IMR-90 (cell line): Measurements from ENCODE around the gene INTS11. TPM values are rescaled to one million over a fixed set of nuclear protein-coding genes. Genes with fewer than 3 reads are reported as not detected.

Experiments
- ATAC-seq: fragments of 200-7000 bp; cut with Tn5 transposase; 2 replicates; pipeline ENCODE4 v1.9.1; 2020; ENCODE audit warnings: low read depth, mild to moderate bottlenecking, moderate library complexity
- BruUV-seq: library from RNA; stranded (reverse); fragments of 400-500 nt; replicated peaks from 2 replicates; lab custom pipeline; 2021; lab: Mats Ljungman, UMichigan
- CTCF ChIA-PET: fragments of 300-600 bp; formaldehyde crosslinking; extraction: SDS; loops from one replicate; lab custom pipeline; 2021; ENCODE audit warnings: antibody characterized with exemption; lab: Yijun Ruan, JAX
- POLR2A ChIA-PET: fragments of 300-600 bp; sonication (Branson Sonifier 250); formaldehyde crosslinking; loops from one replicate; lab custom pipeline; 2022; ENCODE audit warnings: antibody characterized with exemption; ENCODE audit not compliant: unreplicated experiment; lab: Charles Lee
- DNase-seq: peaks from one replicate; pipeline ENCODE4 v3.0.0; 2013
- H2AFZ ChIP-seq: replicated peaks from 2 replicates; pipeline ENCODE3; 2013; ENCODE audit warnings: low read length, mild to moderate bottlenecking; ENCODE audit not compliant: poor library complexity
- H2AK5ac ChIP-seq: 2 replicates; pipeline ENCODE4 v1.6.1; 2013; ENCODE audit warnings: low read depth, low read length, inconsistent platforms
- H2AK9ac ChIP-seq: replicated peaks from 2 replicates; pipeline ENCODE3; 2013; ENCODE audit warnings: mild to moderate bottlenecking, low read depth, low read length, moderate library complexity; ENCODE audit not compliant: poor library complexity
- H2BK120ac ChIP-seq: 2 replicates; pipeline ENCODE4 v1.6.1; 2013; ENCODE audit warnings: low read depth, low read length, inconsistent platforms
- H2BK15ac ChIP-seq: 3 replicates; pipeline ENCODE4 v1.6.1; 2013; ENCODE audit warnings: low read depth, low read length, inconsistent platforms
- H2BK20ac ChIP-seq: 2 replicates; pipeline ENCODE4 v1.6.1; 2013; ENCODE audit warnings: low read depth, mild to moderate bottlenecking, inconsistent platforms, low read length, moderate library complexity
- H2BK5ac ChIP-seq: 2 replicates; pipeline ENCODE4 v1.6.1; 2013; ENCODE audit warnings: mild to moderate bottlenecking, low read depth, low read length, inconsistent platforms; ENCODE audit not compliant: poor library complexity, severe bottlenecking
- H3K14ac ChIP-seq: replicated peaks from 2 replicates; pipeline ENCODE4 v1.6.1; 2013; ENCODE audit warnings: low read depth, low read length, inconsistent platforms
- H3K18ac ChIP-seq: 2 replicates; pipeline ENCODE4 v1.6.1; 2013; ENCODE audit warnings: low read depth, low read length, control low read depth
- H3K23ac ChIP-seq: 2 replicates; pipeline ENCODE4 v1.6.1; 2013; ENCODE audit warnings: low read depth, low read length, inconsistent platforms
- H3K27ac ChIP-seq: 2 replicates; pipeline ENCODE4 v1.5.1; 2013; ENCODE audit warnings: mild to moderate bottlenecking, control low read depth, low read length; ENCODE audit not compliant: insufficient read depth
- H3K27me3 ChIP-seq: 2 replicates; pipeline ENCODE4 v1.6.1; 2013; ENCODE audit warnings: low read length; ENCODE audit not compliant: control insufficient read depth, insufficient read depth
- H3K36me3 ChIP-seq: 2 replicates; pipeline ENCODE4 v1.6.1; 2013; ENCODE audit warnings: low read length, mixed read lengths; ENCODE audit not compliant: control insufficient read depth, insufficient read depth
- H3K4ac ChIP-seq: 2 replicates; pipeline ENCODE4 v1.6.1; 2013; ENCODE audit warnings: low read depth, low read length, inconsistent platforms
- H3K4me1 ChIP-seq: 2 replicates; pipeline ENCODE4 v1.6.1; 2013; ENCODE audit warnings: low read length, mixed read lengths; ENCODE audit not compliant: control insufficient read depth, insufficient read depth
- H3K4me2 ChIP-seq: 2 replicates; pipeline ENCODE4 v1.6.1; 2013; ENCODE audit warnings: low read depth, mild to moderate bottlenecking, control low read depth, low read length, moderate library complexity
- H3K4me3 ChIP-seq: 2 replicates; pipeline ENCODE4 v1.5.1; 2013; ENCODE audit warnings: low read depth, mild to moderate bottlenecking, control low read depth, low read length, moderate library complexity; ENCODE audit not compliant: insufficient read depth
- H3K56ac ChIP-seq: 2 replicates; pipeline ENCODE4 v1.6.1; 2013; ENCODE audit warnings: low read length, inconsistent platforms; ENCODE audit not compliant: insufficient read depth; ENCODE audit errors: extremely low read depth
- H3K79me1 ChIP-seq, 2 experiments: 2 replicates each; pipeline ENCODE4 v1.6.1; 2013; ENCODE audit warnings: low read length in 2 of 2, inconsistent platforms in 1 of 2, low read depth in 1 of 2
- H3K9ac ChIP-seq: 2 replicates; pipeline ENCODE4 v1.6.1; 2013; ENCODE audit warnings: low read depth, low read length, control low read depth
- H3K9me1 ChIP-seq: 2 replicates; pipeline ENCODE4 v1.6.1; 2013; ENCODE audit warnings: low read length, inconsistent platforms; ENCODE audit not compliant: insufficient read depth
- H3K9me3 ChIP-seq: 2 replicates; pipeline ENCODE4 v1.6.1; 2013; ENCODE audit warnings: low read length; ENCODE audit not compliant: control insufficient read depth, insufficient read depth
- H4K20me1 ChIP-seq: 2 replicates; pipeline ENCODE4 v1.6.1; 2013; ENCODE audit warnings: low read length, inconsistent platforms; ENCODE audit not compliant: insufficient read depth
- H4K5ac ChIP-seq: 2 replicates; pipeline ENCODE4 v1.6.1; 2013; ENCODE audit warnings: mild to moderate bottlenecking, low read depth, low read length, control low read depth
- H4K8ac ChIP-seq, 2 experiments: 2 replicates each; pipeline ENCODE4 v1.6.1; 2013; ENCODE audit warnings: low read depth in 2 of 2, low read length in 2 of 2, control low read depth in 1 of 2, inconsistent platforms in 1 of 2
- H4K91ac ChIP-seq: 2 replicates; pipeline ENCODE4 v1.6.1; 2013; ENCODE audit warnings: low read depth, low read length, inconsistent platforms; ENCODE audit not compliant: insufficient read depth
- BHLHE40 ChIP-seq: fragments of 150-350 bp; IDR thresholded peaks from 2 replicates; pipeline ENCODE4 v1.6.1; 2016; ENCODE audit warnings: mild to moderate bottlenecking, low read depth, low read length
- CEBPB ChIP-seq: IDR thresholded peaks from 2 replicates; pipeline ENCODE4 v1.6.1; 2012; ENCODE audit warnings: low read depth, low read length, improper control_type of control experiment
- CHD1 ChIP-seq: IDR thresholded peaks from 2 replicates; pipeline ENCODE4 v1.6.1; 2012; ENCODE audit warnings: low read depth, low read length, improper control_type of control experiment
- ELK1 ChIP-seq: fragments of 150-350 bp; IDR thresholded peaks from 2 replicates; pipeline ENCODE4 v1.6.1; 2016; ENCODE audit warnings: low read depth, mild to moderate bottlenecking, low read length, moderate library complexity, borderline replicate concordance
- FOS ChIP-seq: fragments of 150-350 bp; IDR thresholded peaks from 2 replicates; pipeline ENCODE4 v1.6.1; 2016; ENCODE audit warnings: low read depth, low read length
- MAFK ChIP-seq: IDR thresholded peaks from 2 replicates; pipeline ENCODE4 v1.6.1; 2012; ENCODE audit warnings: low read depth, low read length, improper control_type of control experiment
- MAZ ChIP-seq: IDR thresholded peaks from 2 replicates; pipeline ENCODE4 v1.6.1; 2012; ENCODE audit warnings: low read depth, mild to moderate bottlenecking, low read length, improper control_type of control experiment, moderate library complexity, borderline replicate concordance
- MXI1 ChIP-seq: IDR thresholded peaks from 2 replicates; pipeline ENCODE4 v1.6.1; 2012; ENCODE audit warnings: low read depth, mild to moderate bottlenecking, low read length, moderate library complexity, borderline replicate concordance
- NFE2L2 ChIP-seq: fragments of 150-350 bp; IDR thresholded peaks from 2 replicates; pipeline ENCODE4 v1.6.1; 2016; ENCODE audit warnings: low read depth, mild to moderate bottlenecking, low read length
- POLR2A ChIP-seq: IDR thresholded peaks from 2 replicates; pipeline ENCODE4 v1.6.1; 2012; ENCODE audit warnings: mild to moderate bottlenecking, low read depth, low read length
- RAD21 ChIP-seq: IDR thresholded peaks from 2 replicates; pipeline ENCODE4 v1.6.1; 2012; ENCODE audit warnings: low read length, improper control_type of control experiment
- RCOR1 ChIP-seq: IDR thresholded peaks from 2 replicates; pipeline ENCODE4 v1.6.1; 2012; ENCODE audit warnings: mild to moderate bottlenecking, low read length, improper control_type of control experiment; ENCODE audit not compliant: insufficient replicate concordance
- RFX5 ChIP-seq: IDR thresholded peaks from 2 replicates; pipeline ENCODE4 v1.8.0; 2012; ENCODE audit warnings: low read depth, mild to moderate bottlenecking, low read length, moderate library complexity
- SMC3 ChIP-seq: fragments of 150-350 bp; IDR thresholded peaks from 2 replicates; pipeline ENCODE4 v1.6.1; 2016; ENCODE audit warnings: low read depth, mild to moderate bottlenecking, antibody characterized with exemption, low read length, moderate library complexity
- USF2 ChIP-seq: fragments of 150-350 bp; IDR thresholded peaks from 2 replicates; pipeline ENCODE4 v1.6.1; 2017; ENCODE audit warnings: mild to moderate bottlenecking, antibody characterized with exemption, low read length, low read depth
- WGBS, 2 experiments: methylation state at CpG; one replicate each; pipeline versions ENCODE4 v1.1.5 to v1.1.7; 2013; ENCODE audit warnings: missing lambda C conversion rate in 2 of 2; ENCODE audit not compliant: insufficient read length in 1 of 2; ENCODE audit errors: extremely low coverage in 2 of 2; 5-methylcytosine and 5-hydroxymethylcytosine counted together
- dilution Hi-C: fragments of 300-500 bp; cut with HindIII; formaldehyde crosslinking; loops from one replicate; pipeline ENCODE4 v1.14.3; 2018; ENCODE audit warnings: low sequenced_read_pairs; ENCODE audit not compliant: unreplicated experiment
- in situ Hi-C: fragments of 300-500 bp; cut with MboI; formaldehyde crosslinking; loops from 3 replicates; pipeline ENCODE4 v1.14.3; 2019; ENCODE audit warnings: low sequenced_read_pairs, inconsistent platforms, mixed read lengths
- intact Hi-C: fragments of 100-400 bp; cut with micrococcal nuclease; formaldehyde crosslinking; loops from 2 replicates; pipeline ENCODE4 v1.10.0; 2022
- polyA plus RNA-seq, 3 experiments: library from polyadenylated mRNA; depleted of rRNA; stranded (reverse); fragments of >200 nt; gene quantifications; 2 replicates each; pipeline ENCODE4 v1.2.3, GENCODE V29; 2012; ENCODE audit warnings: low replicate concordance in 1 of 3
- total RNA-seq: library from RNA; depleted of rRNA; stranded (reverse); fragments of >200 nt; gene quantifications from 2 replicates; pipeline ENCODE4 v1.2.3, GENCODE V29; 2012

INTS11 gene
- total and polyA plus RNA-seq, 2 of the 4 experiments (the other 2 are of a cell fraction) = 56.1 to 123 TPM

GRCh38 chr1:1264868-1265272 is 59.6 kb downstream of the INTS11 start:
- H2AK5ac ChIP-seq = peak overlapping the region; percentile 99
- in situ Hi-C loops = no loop called here
- peak overlapping the region; percentile 49 for H3K4me2 ChIP-seq
- peaks cover 24 to 57% of the 10 kb centered on the region in 2 experiments for H3K79me1 ChIP-seq
- H3K9me1 ChIP-seq = peaks cover 26% of the 10 kb centered on the region
- peak overlapping the region; percentile 68; the same call in 2 of the 3 replicates for H2BK15ac ChIP-seq
- H2BK120ac ChIP-seq = peak overlapping the region; percentile 97
- intact Hi-C loops = loop anchor here (1.0 kb wide), 1 partner anchor 8 kb away; the partner anchor contains the start of gene UBE2J2
- peak overlapping the region; percentile 96 for H3K56ac ChIP-seq
- ChIA-PET POLR2A (interaction anchor here (0.9 kb wide), 1 partner anchor 8 kb away, joined by 5 read pairs; the partner anchor contains the start of gene UBE2J2), CTCF (interaction anchor here (0.9 to 1.4 kb wide), 3 partner anchors 15 to 143 kb away, joined by 3 to 6 read pairs (median 4); no protein-coding TSS in a partner anchor)
- H2AFZ ChIP-seq = peak overlapping the region; percentile 4
- H3K14ac ChIP-seq = peak overlapping the region; percentile 97
- no peaks in the 10 kb centered on the region for H3K27me3 ChIP-seq
- 0% methylated on average over 1 of the region's 10 CpGs; no CpG with 5 or more reads in 1 of the 2 experiments for WGBS, 2 experiments
- no peak overlapping the region for H3K4me3 ChIP-seq
- H3K18ac ChIP-seq = peak overlapping the region; percentile 75
- peak overlapping the region; percentile 64 for H3K9ac ChIP-seq
- H3K4me1 ChIP-seq = peaks cover 33% of the 10 kb centered on the region
- H2AK9ac ChIP-seq = peak overlapping the region; percentile 95
- H3K4ac ChIP-seq = peak overlapping the region; percentile 98
- peak overlapping the region; percentile 82 for H4K5ac ChIP-seq
- H3K9me3 ChIP-seq = no peaks in the 10 kb centered on the region
- peak overlapping the region; percentile 93 for H2BK20ac ChIP-seq
- peak overlapping the region; percentile 96 for H3K27ac ChIP-seq
- peak; percentile 85 for ATAC-seq
- peak overlapping the region; percentile 94 for H3K23ac ChIP-seq
- peak overlapping the region; percentile 99 for H4K91ac ChIP-seq
- peaks cover 54% of the 10 kb centered on the region for H3K36me3 ChIP-seq
- H4K20me1 ChIP-seq = peaks cover 5% of the 10 kb centered on the region; the same call in 1 of the 2 replicates
- H2BK5ac ChIP-seq = peak overlapping the region; percentile 100
- dilution Hi-C loops = no loop called here
- no TSS peak for BruUV-seq
- peak; percentile 100 for DNase-seq
- H4K8ac ChIP-seq = peak overlapping the region; percentile 66 to 92
- TF ChIP-seq MAZ = peak; percentile 19; the same call in 1 of the 2 replicates
- peak; percentile 44 for TF ChIP-seq MAFK
- TF ChIP-seq MXI1 = peak; percentile 62; the same call in 1 of the 2 replicates
- TF ChIP-seq BHLHE40 = peak; percentile 96
- TF ChIP-seq RAD21 = peak; percentile 70
- TF ChIP-seq CHD1 = no peak
- TF ChIP-seq CEBPB = peak; percentile 17; the same call in 1 of the 2 replicates
- TF ChIP-seq POLR2A = no peak; the same call in 1 of the 2 replicates
- TF ChIP-seq SMC3 = peak; percentile 37
- peak; percentile 98 for TF ChIP-seq RCOR1
- peak; percentile 59; the same call in 1 of the 2 replicates for TF ChIP-seq NFE2L2
- TF ChIP-seq FOS = peak; percentile 98
- no peak for TF ChIP-seq ELK1
- no peak for TF ChIP-seq RFX5
- TF ChIP-seq USF2 = peak; percentile 59
